HepG2 (cell line): ENCODE measurements around the gene CCDC91. TPM values are rescaled to one million over a fixed set of nuclear protein-coding genes. Genes with fewer than 3 reads are reported as not detected.

Experiments
- ATAC-seq: fragments of 200-7000 bp; cut with Tn5 transposase; 3 replicates; pipeline ENCODE4 v1.9.1; 2020; ENCODE audit warnings: mild to moderate bottlenecking, moderate library complexity
- BruUV-seq: library from RNA; stranded (reverse); fragments of 400-500 nt; replicated peaks from 2 replicates; lab custom pipeline; 2021; lab: Mats Ljungman, UMichigan
- CTCF ChIA-PET: fragments of 300-600 bp; formaldehyde crosslinking; extraction: SDS; loops from one replicate; lab custom pipeline; 2021; ENCODE audit warnings: low total read pairs, inconsistent platforms, low intra/inter-chr PET ratio; lab: Yijun Ruan, JAX
- POLR2A ChIA-PET: fragments of 350-600 bp; sonication (Branson Sonifier 250); formaldehyde crosslinking; loops from one replicate; lab custom pipeline; 2020; ENCODE audit warnings: antibody characterized with exemption, inconsistent platforms; lab: Yijun Ruan, JAX
- DNase-seq: peaks from one replicate; pipeline ENCODE4 v3.0.0-alpha.2; 2015; ENCODE audit warnings: low spot score
- FAIRE-seq: peaks from 3 replicates; lab custom pipeline; 2011; peaks lifted over from hg19 to GRCh38; lab: Jason Lieb, UNC
- H2AFZ ChIP-seq: one replicate; pipeline ENCODE4 v1.6.1; 2011; ENCODE audit warnings: low read length, inconsistent platforms
- H3K27ac ChIP-seq: fragments of 300-600 bp; 3 replicates; pipeline ENCODE4 v1.8.0; 2011; ENCODE audit warnings: mixed run types, mild to moderate bottlenecking, mixed read lengths, low read length, inconsistent platforms; ENCODE audit not compliant: insufficient read depth; ENCODE audit errors: extremely low read length
- H3K27me3 ChIP-seq, 2 experiments: fragments of 200-600 bp in 1 of 2; 2 replicates in 1 of 2; 3 replicates in 1 of 2; pipeline versions ENCODE4 v1.6.0 to v1.8.0; 2011; ENCODE audit warnings: low read length in 2 of 2, mild to moderate bottlenecking in 2 of 2, moderate library complexity in 2 of 2, inconsistent platforms in 1 of 2; ENCODE audit not compliant: insufficient read depth in 2 of 2, control insufficient read depth in 1 of 2
- H3K36me3 ChIP-seq, 2 experiments: fragments of 200-600 bp in 1 of 2; replicated peaks in 1 of 2; 2 replicates in 1 of 2; 3 replicates in 1 of 2; pipeline versions ENCODE4 v1.5.1 to v1.8.0; 2011; ENCODE audit warnings: low read length in 2 of 2, inconsistent platforms in 1 of 2; ENCODE audit not compliant: insufficient read depth in 2 of 2, control insufficient read depth in 1 of 2
- H3K4me1 ChIP-seq: 2 replicates; pipeline ENCODE4 v1.5.1; 2012; ENCODE audit warnings: low read length, inconsistent platforms; ENCODE audit not compliant: insufficient read depth
- H3K4me2 ChIP-seq: 2 replicates; pipeline ENCODE4 v1.6.0; 2011; ENCODE audit warnings: low read depth, low read length, inconsistent platforms
- H3K4me3 ChIP-seq, 3 experiments: fragments of 200-600 bp in 1 of 3; sonication (generic), shearing (Covaris generic) in 1 of 3; replicated peaks in 1 of 3; 2 replicates each; pipeline ENCODE4 v1.5.1; 2011 to 2016; ENCODE audit warnings: low read length in 3 of 3, inconsistent platforms in 2 of 3, low read depth in 2 of 3, mild to moderate bottlenecking in 2 of 3, control low read depth in 1 of 3, mixed read lengths in 1 of 3; ENCODE audit not compliant: insufficient read depth in 1 of 3
- H3K79me2 ChIP-seq: one replicate; pipeline ENCODE4 v1.6.1; 2011; ENCODE audit warnings: low read length, inconsistent platforms; ENCODE audit not compliant: insufficient read depth
- H3K9ac ChIP-seq: 2 replicates; pipeline ENCODE4 v1.6.0; 2011; ENCODE audit warnings: mild to moderate bottlenecking, low read depth, low read length, inconsistent platforms; ENCODE audit not compliant: insufficient read depth
- H3K9me3 ChIP-seq: 2 replicates; pipeline ENCODE4 v1.5.1; 2012; ENCODE audit warnings: mild to moderate bottlenecking, low read length
- H4K20me1 ChIP-seq: 2 replicates; pipeline ENCODE4 v1.6.0; 2011; ENCODE audit warnings: inconsistent platforms, mild to moderate bottlenecking, low read length, moderate library complexity; ENCODE audit not compliant: insufficient read depth
- ATF7 ChIP-seq, 2 experiments: fragments of 450-650 bp in 1 of 2; sonication (generic) in 1 of 2; formaldehyde crosslinking in 1 of 2; IDR thresholded peaks; 2 replicates each; pipeline versions ENCODE4 v1.4.0 to v1.6.1; 2016 to 2020; ENCODE audit warnings: antibody characterized with exemption in 1 of 2, mild to moderate bottlenecking in 1 of 2, missing genetic modification reagents in 1 of 2
- NR0B2 ChIP-seq: sonication (generic); formaldehyde crosslinking; IDR thresholded peaks from 2 replicates; pipeline ENCODE4 v1.4.0; 2020; ENCODE audit warnings: mild to moderate bottlenecking, missing genetic modification reagents
- XBP1 ChIP-seq: sonication (generic); formaldehyde crosslinking; IDR thresholded peaks from 2 replicates; pipeline ENCODE4 v1.5.0; 2020; ENCODE audit warnings: missing genetic modification reagents
- ZNF12 ChIP-seq: sonication (generic); formaldehyde crosslinking; IDR thresholded peaks from 2 replicates; pipeline ENCODE4 v1.5.0; 2020; ENCODE audit warnings: missing genetic modification reagents
- ZNF280D ChIP-seq: sonication (generic); formaldehyde crosslinking; IDR thresholded peaks from 2 replicates; pipeline ENCODE4 v1.5.1; 2020; ENCODE audit warnings: mild to moderate bottlenecking, missing genetic modification reagents
- ZNF788 ChIP-seq: sonication (generic); formaldehyde crosslinking; IDR thresholded peaks from 2 replicates; pipeline ENCODE4 v1.5.0; 2020; ENCODE audit warnings: mild to moderate bottlenecking, missing genetic modification reagents, borderline replicate concordance
- ZUFSP ChIP-seq: sonication (generic); formaldehyde crosslinking; IDR thresholded peaks from 2 replicates; pipeline ENCODE4 v1.9.0; 2021; ENCODE audit warnings: missing genetic modification reagents, mild to moderate bottlenecking, borderline replicate concordance
- WGBS: methylation state at CpG from one replicate; pipeline ENCODE4 v1.1.6; 2017; ENCODE audit warnings: low lambda C conversion rate; 5-methylcytosine and 5-hydroxymethylcytosine counted together
- in situ Hi-C: cut with HindIII; loops from 2 replicates; pipeline ENCODE4 v1.10.0; 2017; ENCODE audit warnings: low pct_unique_long_range_greater_than_20kb; ENCODE audit not compliant: extremely low pct_ligation_motif_present
- intact Hi-C: fragments of 100-400 bp; cut with micrococcal nuclease; formaldehyde crosslinking; loops from one replicate; pipeline ENCODE4 v1.10.0; 2022; ENCODE audit not compliant: unreplicated experiment
- polyA plus RNA-seq, 8 experiments: library from polyadenylated mRNA; depleted of rRNA in 3 of 8; stranded (reverse) in 7 of 8; unstranded in 1 of 8; fragments of >200 nt; fragmentation: Illumina TruSeq in 4 of 8; extraction: Trizol in 4 of 8; gene quantifications; 2 replicates each; pipeline versions ENCODE4 v1.2.1 to v1.2.3, GENCODE V29; 2011 to 2016; ENCODE audit warnings: low read depth in 4 of 8, missing spikeins in 1 of 8, mixed read lengths in 1 of 8; ENCODE audit not compliant: insufficient read depth in 1 of 8
- total RNA-seq, 5 experiments: library from RNA; depleted of rRNA; stranded (reverse); fragments of >200 nt; fragmentation: Illumina TruSeq; extraction: Trizol; gene quantifications; 2 replicates each; pipeline ENCODE4 v1.2.3, GENCODE V29; 2016; ENCODE audit warnings: low read depth in 1 of 5

The CCDC91 gene
- total and polyA plus RNA-seq, 2 of the 13 experiments (the other 11 are each of a cell fraction or from before 2014, with no cell fraction given) = 9.8 to 15.8 TPM

- H3K27me3 ChIP-seq = no peaks in the 10 kb centered on the region
- ChIA-PET POLR2A (no interaction called here), CTCF (no interaction called here)
- TF ChIP-seq ZNF280D = no peak
- no peak for TF ChIP-seq ZNF788
- TF ChIP-seq ZNF12 (CRISPR knock-in tag) = no peak
- TF ChIP-seq NR0B2 = no peak
- no peak for TF ChIP-seq ZUFSP (CRISPR knock-in tag)
- TF ChIP-seq ATF7 (IDR thresholded peaks at IDR 0.05) = peak; percentile 86
- TF ChIP-seq ATF7 (CRISPR knock-in tag; IDR thresholded peaks at IDR 0.05) = no peak
- no peak for TF ChIP-seq XBP1 (CRISPR knock-in tag)
- in situ Hi-C loops (loop anchor here (25.0 kb wide), 1 partner anchor 421 kb away; no protein-coding TSS in a partner anchor), intact Hi-C loops (no loop called here)
- no peaks in the 10 kb centered on the region for H3K4me1 ChIP-seq
- no peak overlapping the region for H3K4me3 ChIP-seq
- no peaks in the 10 kb centered on the region for H3K9me3 ChIP-seq
- no peak for ATAC-seq
- 21% methylated on average over 5 of the region's 5 CpGs for WGBS
- no peak for DNase-seq
- H3K27ac ChIP-seq = no peak overlapping the region
- no peaks in the 10 kb centered on the region for H3K36me3 ChIP-seq
- H3K79me2 ChIP-seq = no peaks in the 10 kb centered on the region
- FAIRE-seq = no peak
- no TSS peak for BruUV-seq
- no peaks in the 10 kb centered on the region for H4K20me1 ChIP-seq
- no peak overlapping the region for H3K4me2 ChIP-seq
- no peak overlapping the region for H2AFZ ChIP-seq
- no peak overlapping the region for H3K9ac ChIP-seq
These were observed 31.9 kb upstream of the CCDC91 start for GRCh38 chr12:28158353-28158752.
